Progenitor cell of endocrine pancreas (in vitro differentiated cells): ENCODE data around the gene MTHFD1. TPM values are rescaled to one million over a fixed set of nuclear protein-coding genes. Genes with fewer than 3 reads are reported as not detected.

Source experiments
- DNase-seq: peaks from one replicate; pipeline ENCODE4 v3.0.0; 2021; ENCODE audit warnings: low spot score; ENCODE audit not compliant: unreplicated experiment
- H3K27ac Mint-ChIP-seq: 2 replicates; pipeline ENCODE4 v1.8.0; 2021; ENCODE audit warnings: mild to moderate bottlenecking, moderate library complexity, mixed read lengths
- H3K27me3 Mint-ChIP-seq: 2 replicates; pipeline ENCODE4 v1.8.0; 2021; ENCODE audit warnings: mixed read lengths
- H3K36me3 Mint-ChIP-seq: 2 replicates; pipeline ENCODE4 v1.8.0; 2022; ENCODE audit warnings: mixed read lengths; ENCODE audit not compliant: insufficient read depth
- H3K4me1 Mint-ChIP-seq: 2 replicates; pipeline ENCODE4 v1.8.0; 2021; ENCODE audit warnings: low read depth, mixed read lengths
- H3K4me3 Mint-ChIP-seq: 2 replicates; pipeline ENCODE4 v1.8.0; 2021; ENCODE audit warnings: low read depth, mild to moderate bottlenecking, moderate library complexity, mixed read lengths
- H3K9me3 Mint-ChIP-seq: 2 replicates; pipeline ENCODE4 v1.8.0; 2021; ENCODE audit warnings: low read depth, mixed read lengths
- total RNA-seq: library from RNA; stranded (reverse); gene quantifications from 2 replicates; pipeline ENCODE4 v1.2.1, GENCODE V29; 2021
- TF ChIP-seq, protein P1 (sequence below): fragments of 200-600 bp; sonication (generic); IDR thresholded peaks from one replicate; pipeline ENCODE4 v1.5.0; 2021; ENCODE audit warnings: antibody characterized with exemption, mild to moderate bottlenecking; ENCODE audit not compliant: unreplicated experiment

MTHFD1 gene
- total RNA-seq, 1 donor from 2014 or later, result 70.3 TPM

GRCh38 chr14:64447876-64448670 is 59.9 kb downstream of the MTHFD1 start:
- no peak for DNase-seq
- Mint-ChIP-seq H3K36me3 (peaks cover 10% of the 10 kb centered on the region), H3K4me1 (no peaks in the 10 kb centered on the region), H3K27ac (no peak overlapping the region), H3K9me3 (no peaks in the 10 kb centered on the region), H3K27me3 (no peaks in the 10 kb centered on the region), H3K4me3 (no peak overlapping the region)
- TF ChIP-seq, protein P1, sequence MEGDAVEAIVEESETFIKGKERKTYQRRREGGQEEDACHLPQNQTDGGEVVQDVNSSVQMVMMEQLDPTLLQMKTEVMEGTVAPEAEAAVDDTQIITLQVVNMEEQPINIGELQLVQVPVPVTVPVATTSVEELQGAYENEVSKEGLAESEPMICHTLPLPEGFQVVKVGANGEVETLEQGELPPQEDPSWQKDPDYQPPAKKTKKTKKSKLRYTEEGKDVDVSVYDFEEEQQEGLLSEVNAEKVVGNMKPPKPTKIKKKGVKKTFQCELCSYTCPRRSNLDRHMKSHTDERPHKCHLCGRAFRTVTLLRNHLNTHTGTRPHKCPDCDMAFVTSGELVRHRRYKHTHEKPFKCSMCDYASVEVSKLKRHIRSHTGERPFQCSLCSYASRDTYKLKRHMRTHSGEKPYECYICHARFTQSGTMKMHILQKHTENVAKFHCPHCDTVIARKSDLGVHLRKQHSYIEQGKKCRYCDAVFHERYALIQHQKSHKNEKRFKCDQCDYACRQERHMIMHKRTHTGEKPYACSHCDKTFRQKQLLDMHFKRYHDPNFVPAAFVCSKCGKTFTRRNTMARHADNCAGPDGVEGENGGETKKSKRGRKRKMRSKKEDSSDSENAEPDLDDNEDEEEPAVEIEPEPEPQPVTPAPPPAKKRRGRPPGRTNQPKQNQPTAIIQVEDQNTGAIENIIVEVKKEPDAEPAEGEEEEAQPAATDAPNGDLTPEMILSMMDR, result no peak

- Mint-ChIP-seq H3K9me3 (no peaks in the 10 kb centered on the region), H3K4me1 (no peaks in the 10 kb centered on the region), H3K27ac (no peak overlapping the region), H3K27me3 (no peaks in the 10 kb centered on the region), H3K36me3 (peaks cover 8% of the 10 kb centered on the region), H3K4me3 (no peak overlapping the region)
- DNase-seq, result no peak
- TF ChIP-seq, protein P1, result no peak
Measured at GRCh38 chr14:64450255-64450654, 62.1 kb downstream of the MTHFD1 start.

DNA sequence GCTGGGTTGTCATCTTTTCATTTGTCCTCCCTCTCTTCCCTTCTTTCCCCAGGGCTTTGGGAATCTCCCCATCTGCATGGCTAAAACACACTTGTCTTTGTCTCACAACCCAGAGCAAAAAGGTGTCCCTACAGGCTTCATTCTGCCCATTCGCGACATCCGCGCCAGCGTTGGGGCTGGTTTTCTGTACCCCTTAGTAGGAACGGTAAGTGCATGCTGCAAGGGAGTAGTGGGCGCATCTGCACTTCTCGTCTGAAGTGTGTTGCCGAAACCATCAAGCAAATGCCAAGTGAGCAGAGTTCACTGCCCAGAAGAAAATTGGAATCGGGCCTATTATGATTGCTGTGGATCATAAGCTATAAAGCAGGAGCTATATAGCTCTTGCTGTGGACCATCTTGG is 66.5 kb downstream of the MTHFD1 start:
- Mint-ChIP-seq H3K9me3 (no peaks in the 10 kb centered on the region), H3K27ac (no peak overlapping the region), H3K4me3 (no peak overlapping the region), H3K36me3 (peaks cover 9% of the 10 kb centered on the region), H3K4me1 (no peaks in the 10 kb centered on the region), H3K27me3 (no peaks in the 10 kb centered on the region)
- no peak for DNase-seq
- TF ChIP-seq, protein P1, result no peak

- no peaks in the 10 kb centered on the region for H3K27me3 Mint-ChIP-seq
- no peaks in the 10 kb centered on the region for H3K9me3 Mint-ChIP-seq
- TF ChIP-seq, protein P1, result no peak
- H3K27ac Mint-ChIP-seq, result no peak overlapping the region
- no peaks in the 10 kb centered on the region for H3K4me1 Mint-ChIP-seq
- H3K4me3 Mint-ChIP-seq, result no peak overlapping the region
- peaks cover 7% of the 10 kb centered on the region for H3K36me3 Mint-ChIP-seq
- DNase-seq, result no peak
Measured at GRCh38 chr14:64459405-64460136, 71.4 kb downstream of the MTHFD1 start.

DNA sequence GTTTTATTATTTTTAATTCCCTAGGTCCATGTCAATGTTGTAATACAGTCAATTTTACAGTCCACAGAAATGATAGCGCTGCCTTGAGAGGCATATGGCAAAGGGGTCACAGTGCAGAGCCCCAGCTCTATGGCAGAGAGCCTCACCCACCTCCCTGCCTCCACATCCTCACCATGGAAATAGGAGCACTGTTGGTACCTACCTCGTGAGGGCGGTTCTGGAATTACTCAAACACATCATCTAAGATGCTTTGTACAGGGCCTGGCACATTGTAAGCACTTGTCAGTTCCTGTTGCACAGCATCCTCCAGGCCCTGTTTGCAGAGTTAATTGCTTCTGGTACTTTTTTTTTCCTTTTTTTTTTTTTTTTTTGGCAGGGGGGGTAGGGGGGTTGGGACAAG is 73.1 kb downstream of the MTHFD1 start:
- TF ChIP-seq, protein P1, result no peak
- H3K27ac Mint-ChIP-seq, result no peak overlapping the region
- no peak overlapping the region for H3K4me3 Mint-ChIP-seq
- H3K36me3 Mint-ChIP-seq, result peaks cover 5% of the 10 kb centered on the region
- no peaks in the 10 kb centered on the region for H3K9me3 Mint-ChIP-seq
- peaks cover 5% of the 10 kb centered on the region for H3K27me3 Mint-ChIP-seq
- no peak for DNase-seq
- H3K4me1 Mint-ChIP-seq, result peaks cover 4% of the 10 kb centered on the region
